ENCODE data around the gene LIN9. TPM values are rescaled to one million over a fixed set of nuclear protein-coding genes. Genes with fewer than 3 reads are reported as not detected.

The LIN9 gene
- total and polyA plus RNA-seq, 10 of the 15 experiments (the other 5 are each of a cell fraction or from before 2014, with no cell fraction given) = 5.9 to 13.5 (median 8.3) TPM

DNA sequence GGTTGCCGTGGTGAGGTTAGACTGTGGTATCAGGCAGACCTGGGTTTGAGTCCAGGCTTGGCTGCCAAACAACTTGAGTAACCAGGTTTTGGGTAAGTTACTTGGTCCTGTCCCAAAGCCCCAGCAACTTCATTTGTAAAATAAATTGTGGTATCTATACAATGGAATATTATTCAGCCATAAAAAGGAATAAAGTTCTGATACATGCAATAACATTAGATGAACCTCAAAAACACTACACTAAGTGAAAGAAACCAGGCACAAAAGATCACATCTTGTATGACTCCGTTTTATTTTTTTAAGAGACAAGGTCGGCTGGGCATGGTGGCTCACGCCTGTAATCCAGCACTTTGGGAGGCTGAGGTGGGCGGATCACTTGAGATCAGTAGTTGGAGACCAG, 101.9 kb downstream of the LIN9 start (continued):
- no peak for TF ChIP-seq GATAD2B (conservative IDR thresholded peaks at IDR 0.05; ENCODE audit: low read depth)

- SMC1A ChIA-PET (ENCODE audit: uncharacterized antibody, unreplicated experiment) = no interaction called here
These were observed 104.8 kb downstream of the LIN9 start for GRCh38 chr1:226204198-226204597.

GRCh38 chr1:226203655-226204054, 105.3 kb downstream of the LIN9 start:
- ChIA-PET RAD21 (ENCODE audit: unreplicated experiment) (no interaction called here), SMC1A (ENCODE audit: uncharacterized antibody, unreplicated experiment) (no interaction called here)
- in situ Hi-C loops (cut with MboI) = no loop called here
- TF ChIP-seq NFYB (IDR thresholded peaks at IDR 0.05; ENCODE audit: insufficient read depth, low read depth, low read length) (no peak), CHD4 (IDR thresholded peaks at IDR 0.05) (no peak), ZSCAN29 (IDR thresholded peaks at IDR 0.05) (no peak), CEBPB (IDR thresholded peaks at IDR 0.05; ENCODE audit: borderline replicate concordance in 1 of 2, low read depth in 2 of 2, low read length in 2 of 2) (no peak)
- TF ChIP-seq, protein P1, sequence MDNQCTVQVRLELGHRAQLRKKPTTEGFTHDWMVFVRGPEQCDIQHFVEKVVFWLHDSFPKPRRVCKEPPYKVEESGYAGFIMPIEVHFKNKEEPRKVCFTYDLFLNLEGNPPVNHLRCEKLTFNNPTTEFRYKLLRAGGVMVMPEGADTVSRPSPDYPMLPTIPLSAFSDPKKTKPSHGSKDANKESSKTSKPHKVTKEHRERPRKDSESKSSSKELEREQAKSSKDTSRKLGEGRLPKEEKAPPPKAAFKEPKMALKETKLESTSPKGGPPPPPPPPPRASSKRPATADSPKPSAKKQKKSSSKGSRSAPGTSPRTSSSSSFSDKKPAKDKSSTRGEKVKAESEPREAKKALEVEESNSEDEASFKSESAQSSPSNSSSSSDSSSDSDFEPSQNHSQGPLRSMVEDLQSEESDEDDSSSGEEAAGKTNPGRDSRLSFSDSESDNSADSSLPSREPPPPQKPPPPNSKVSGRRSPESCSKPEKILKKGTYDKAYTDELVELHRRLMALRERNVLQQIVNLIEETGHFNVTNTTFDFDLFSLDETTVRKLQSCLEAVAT (IDR thresholded peaks at IDR 0.05) = no peak
- TF ChIP-seq, protein P2, sequence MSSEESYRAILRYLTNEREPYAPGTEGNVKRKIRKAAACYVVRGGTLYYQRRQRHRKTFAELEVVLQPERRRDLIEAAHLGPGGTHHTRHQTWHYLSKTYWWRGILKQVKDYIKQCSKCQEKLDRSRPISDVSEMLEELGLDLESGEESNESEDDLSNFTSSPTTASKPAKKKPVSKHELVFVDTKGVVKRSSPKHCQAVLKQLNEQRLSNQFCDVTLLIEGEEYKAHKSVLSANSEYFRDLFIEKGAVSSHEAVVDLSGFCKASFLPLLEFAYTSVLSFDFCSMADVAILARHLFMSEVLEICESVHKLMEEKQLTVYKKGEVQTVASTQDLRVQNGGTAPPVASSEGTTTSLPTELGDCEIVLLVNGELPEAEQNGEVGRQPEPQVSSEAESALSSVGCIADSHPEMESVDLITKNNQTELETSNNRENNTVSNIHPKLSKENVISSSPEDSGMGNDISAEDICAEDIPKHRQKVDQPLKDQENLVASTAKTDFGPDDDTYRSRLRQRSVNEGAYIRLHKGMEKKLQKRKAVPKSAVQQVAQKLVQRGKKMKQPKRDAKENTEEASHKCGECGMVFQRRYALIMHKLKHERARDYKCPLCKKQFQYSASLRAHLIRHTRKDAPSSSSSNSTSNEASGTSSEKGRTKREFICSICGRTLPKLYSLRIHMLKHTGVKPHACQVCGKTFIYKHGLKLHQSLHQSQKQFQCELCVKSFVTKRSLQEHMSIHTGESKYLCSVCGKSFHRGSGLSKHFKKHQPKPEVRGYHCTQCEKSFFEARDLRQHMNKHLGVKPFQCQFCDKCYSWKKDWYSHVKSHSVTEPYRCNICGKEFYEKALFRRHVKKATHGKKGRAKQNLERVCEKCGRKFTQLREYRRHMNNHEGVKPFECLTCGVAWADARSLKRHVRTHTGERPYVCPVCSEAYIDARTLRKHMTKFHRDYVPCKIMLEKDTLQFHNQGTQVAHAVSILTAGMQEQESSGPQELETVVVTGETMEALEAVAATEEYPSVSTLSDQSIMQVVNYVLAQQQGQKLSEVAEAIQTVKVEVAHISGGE (CRISPR knock-in tag; IDR thresholded peaks at IDR 0.05) = no peak

More at GRCh38 chr1:226204198-226204597, 104.8 kb downstream of the LIN9 start:
- peaks cover 3% of the 10 kb centered on the region; the same call in 1 of the 2 replicates for H3K4me1 ChIP-seq (ENCODE audit: control insufficient read depth, insufficient read depth, low read length)
- H4K20me1 ChIP-seq (ENCODE audit: control insufficient read depth, insufficient read depth) = no peaks in the 10 kb centered on the region
- no peaks in the 10 kb centered on the region for H3K9me3 ChIP-seq (replicated peaks; ENCODE audit: control insufficient read depth, insufficient read depth, low read length)
- no peaks in the 10 kb centered on the region for H3K36me3 ChIP-seq (ENCODE audit: control insufficient read depth in 2 of 2, insufficient read depth in 2 of 2, low read length in 1 of 2)
- FAIRE-seq (no peak), ATAC-seq (no peak), DNase-seq (ENCODE audit: low read depth, low spot score) (no peak)
- no peaks in the 10 kb centered on the region for H3K27me3 ChIP-seq (replicated peaks in 1 of 2; ENCODE audit: control insufficient read depth in 2 of 2, insufficient read depth in 2 of 2, low read length in 1 of 2)
- H2AFZ ChIP-seq (ENCODE audit: control insufficient read depth, low read depth, low read length) = no peak overlapping the region
- no peak overlapping the region for H3K9ac ChIP-seq (ENCODE audit: control insufficient read depth, insufficient read depth, low read length)
- in situ Hi-C loops (cut with MboI) (no loop called here), intact Hi-C loops (cut with micrococcal nuclease; ENCODE audit: unreplicated experiment) (no loop called here)
- ChIA-PET CTCF (interaction anchor here (0.8 kb wide), 1 partner anchor 79 kb away, joined by 3 read pairs; no protein-coding TSS in a partner anchor), POLR2A (no interaction called here), RAD21 (ENCODE audit: unreplicated experiment) (interaction anchor here (2.1 kb wide), 1 partner anchor 79 kb away, joined by 5 read pairs; no protein-coding TSS in a partner anchor)
- no peaks in the 10 kb centered on the region for H3K79me2 ChIP-seq (ENCODE audit: control insufficient read depth, insufficient read depth, low read length)
- H3K4me2 ChIP-seq (ENCODE audit: control insufficient read depth, insufficient read depth) = no peak overlapping the region
- no peak for TF ChIP-seq MEF2B (IDR thresholded peaks at IDR 0.05; ENCODE audit: partially characterized antibody, poor library complexity, severe bottlenecking)
- TF ChIP-seq SIN3A (IDR thresholded peaks at IDR 0.05; ENCODE audit: low read depth, low read length) = no peak
- TF ChIP-seq KAT2A (conservative IDR thresholded peaks at IDR 0.05; ENCODE audit: control insufficient read depth, low read depth, low read length) = no peak
- no TSS peak for BruUV-seq (replicated peaks)
- H3K4me3 ChIP-seq = no peak overlapping the region
- no peak overlapping the region for H3K27ac ChIP-seq (ENCODE audit: control insufficient read depth, insufficient read depth)

More at GRCh38 chr1:226203655-226204054, 105.3 kb downstream of the LIN9 start:
- BruUV-seq (replicated peaks) = no TSS peak
- no peaks in the 10 kb centered on the region for H3K27me3 ChIP-seq (replicated peaks in 1 of 2; ENCODE audit: control insufficient read depth in 2 of 2, insufficient read depth in 2 of 2, low read length in 1 of 2)
- intact Hi-C loops (cut with micrococcal nuclease; ENCODE audit: unreplicated experiment) = no loop called here
- H3K9ac ChIP-seq (ENCODE audit: control insufficient read depth, insufficient read depth, low read length) = no peak overlapping the region
- ChIA-PET CTCF (interaction anchor here (16.0 kb wide), 1 partner anchor 76 kb away, joined by 505 read pairs; no protein-coding TSS in a partner anchor), POLR2A (no interaction called here)
- ATAC-seq = no peak
- H3K27ac ChIP-seq (ENCODE audit: control insufficient read depth, insufficient read depth) = no peak overlapping the region
- H2AFZ ChIP-seq (ENCODE audit: control insufficient read depth, low read depth, low read length) = no peak overlapping the region
- H3K4me3 ChIP-seq = no peak overlapping the region
- no peak for FAIRE-seq
- H3K79me2 ChIP-seq (ENCODE audit: control insufficient read depth, insufficient read depth, low read length) = no peaks in the 10 kb centered on the region
- DNase-seq (ENCODE audit: low read depth, low spot score) = no peak
- no peak overlapping the region for H3K4me2 ChIP-seq (ENCODE audit: control insufficient read depth, insufficient read depth)
- WGBS (ENCODE audit: insufficient coverage, insufficient replicate concordance, low lambda C conversion rate, missing lambda C conversion rate) = 86% methylated on average over 4 of the region's 4 CpGs
- peaks cover 3% of the 10 kb centered on the region; the same call in 1 of the 2 replicates for H3K4me1 ChIP-seq (ENCODE audit: control insufficient read depth, insufficient read depth, low read length)
- no peaks in the 10 kb centered on the region for H3K36me3 ChIP-seq (ENCODE audit: control insufficient read depth in 2 of 2, insufficient read depth in 2 of 2, low read length in 1 of 2)
- no peaks in the 10 kb centered on the region for H4K20me1 ChIP-seq (ENCODE audit: control insufficient read depth, insufficient read depth)
- H3K9me3 ChIP-seq (replicated peaks; ENCODE audit: control insufficient read depth, insufficient read depth, low read length) = no peaks in the 10 kb centered on the region

Measured in GM12878 (cell line).